PC-3 (cell line): ENCODE data around the gene NEMP2.

ENCODE experiments used
- CTCF ChIP-seq: fragments of 300-600 bp; sonication (generic); conservative IDR thresholded peaks from 2 replicates; pipeline ENCODE4 v1.5.1; 2017; ENCODE audit warnings: antibody characterized with exemption, low read depth, mild to moderate bottlenecking, low read length
- EZH2 ChIP-seq: fragments of 300-600 bp; sonication (generic); IDR thresholded peaks from one replicate; pipeline ENCODE4 v1.6.1; 2017; ENCODE audit warnings: antibody characterized with exemption, mild to moderate bottlenecking, low read length; ENCODE audit not compliant: unreplicated experiment
- EZH2phosphoT487 ChIP-seq: fragments of 300-600 bp; sonication (generic); IDR thresholded peaks from 2 replicates; pipeline ENCODE4 v1.6.1; 2018; ENCODE audit warnings: mild to moderate bottlenecking, antibody characterized with exemption, low read length, borderline replicate concordance

- TF ChIP-seq CTCF: no peak
- TF ChIP-seq EZH2phosphoT487: no peak
- TF ChIP-seq EZH2: no peak
These were observed 77.7 kb downstream of the NEMP2 start for GRCh38 chr2:190456833-190457232.
